Neural cell (in vitro differentiated cells): ENCODE results near the gene RGS1. TPM values are rescaled to one million over a fixed set of nuclear protein-coding genes. Genes with fewer than 3 reads are reported as not detected.

ENCODE experiments used
- H2AFZ ChIP-seq: fragments of 200-600, 300-800 bp; sonication (generic), shearing (Covaris generic); 2 replicates; pipeline ENCODE4 v1.6.0; 2014; ENCODE audit warnings: low read depth, mild to moderate bottlenecking, antibody characterized with exemption, low read length, moderate library complexity
- H3F3A ChIP-seq: fragments of 200-600 bp; shearing (Covaris generic); 2 replicates; pipeline ENCODE4 v1.6.1; 2016; ENCODE audit warnings: mild to moderate bottlenecking, moderate library complexity, mixed read lengths, antibody characterized with exemption, low read length; ENCODE audit not compliant: insufficient read depth, poor library complexity, severe bottlenecking
- H3K27ac ChIP-seq: fragments of 200-600, 300-800 bp; sonication (generic), shearing (Covaris generic); 2 replicates; pipeline ENCODE4 v1.5.1; 2014; ENCODE audit warnings: mild to moderate bottlenecking, low read length, moderate library complexity
- H3K27me3 ChIP-seq: fragments of 300-800, 200-600 bp; sonication (generic), shearing (Covaris generic); 2 replicates; pipeline ENCODE4 v1.6.0; 2014; ENCODE audit warnings: mild to moderate bottlenecking, low read depth, low read length, moderate library complexity; ENCODE audit not compliant: insufficient read depth
- H3K36me3 ChIP-seq: fragments of 300-800, 200-600 bp; sonication (generic), shearing (Covaris generic); 2 replicates; pipeline ENCODE4 v1.5.1; 2014; ENCODE audit warnings: mild to moderate bottlenecking, antibody characterized with exemption, low read length, moderate library complexity; ENCODE audit not compliant: insufficient read depth
- H3K4me2 ChIP-seq: fragments of 300-800, 200-600 bp; sonication (generic), shearing (Covaris generic); 2 replicates; pipeline ENCODE4 v1.6.0; 2014; ENCODE audit warnings: mild to moderate bottlenecking, low read length
- H3K4me3 ChIP-seq: fragments of 300-800, 200-600 bp; sonication (generic), shearing (Covaris generic); 2 replicates; pipeline ENCODE4 v1.5.1; 2014; ENCODE audit warnings: mild to moderate bottlenecking, low read length, moderate library complexity
- H3K79me2 ChIP-seq: fragments of 200-600 bp; shearing (Covaris generic); replicated peaks from 2 replicates; pipeline ENCODE4 v1.6.0; 2014; ENCODE audit warnings: mild to moderate bottlenecking, low read length, moderate library complexity; ENCODE audit not compliant: insufficient read depth
- H3K9ac ChIP-seq: fragments of 300-800, 200-600 bp; sonication (generic), shearing (Covaris generic); 2 replicates; pipeline ENCODE4 v1.6.1; 2016; ENCODE audit warnings: mild to moderate bottlenecking, low read length, mixed read lengths
- H3K9me2 ChIP-seq: fragments of 200-600 bp; shearing (Covaris generic); 2 replicates; pipeline ENCODE4 v1.6.1; 2016; ENCODE audit warnings: mild to moderate bottlenecking, low read length, mixed read lengths; ENCODE audit not compliant: insufficient read depth
- H3K9me3 ChIP-seq: fragments of 200-600, 300-800 bp; sonication (generic), shearing (Covaris generic); 2 replicates; pipeline ENCODE4 v1.6.1; 2016; ENCODE audit warnings: mild to moderate bottlenecking, mixed run types, low read length, moderate library complexity, mixed read lengths
- H4K20me1 ChIP-seq: fragments of 200-600 bp; shearing (Covaris generic); 2 replicates; pipeline ENCODE4 v1.6.1; 2016; ENCODE audit warnings: mild to moderate bottlenecking, mixed run types; ENCODE audit not compliant: insufficient read depth
- CTCF ChIP-seq: fragments of 450-650 bp; IDR thresholded peaks from 2 replicates; pipeline ENCODE4 v1.5.1; 2014; ENCODE audit warnings: antibody characterized with exemption, mild to moderate bottlenecking, moderate library complexity; ENCODE audit not compliant: poor library complexity, severe bottlenecking
- EP300 ChIP-seq: fragments of 450-650 bp; conservative IDR thresholded peaks from 2 replicates; pipeline ENCODE4 v1.6.1; 2014; ENCODE audit warnings: antibody characterized with exemption, mild to moderate bottlenecking, moderate library complexity; ENCODE audit not compliant: poor library complexity, severe bottlenecking
- EZH2 ChIP-seq: fragments of 200-600, 300-800 bp; shearing (Covaris generic), sonication (generic); IDR thresholded peaks from 2 replicates; pipeline ENCODE4 v1.6.1; 2014; ENCODE audit warnings: antibody characterized with exemption, low read length, borderline replicate concordance, mild to moderate bottlenecking; ENCODE audit not compliant: insufficient read depth, poor library complexity, severe bottlenecking
- MXI1 ChIP-seq: fragments of 450-650 bp; conservative IDR thresholded peaks from 2 replicates; pipeline ENCODE4 v1.6.1; 2014; ENCODE audit warnings: antibody characterized with exemption, mild to moderate bottlenecking; ENCODE audit not compliant: poor library complexity, severe bottlenecking
- POLR2AphosphoS5 ChIP-seq: IDR thresholded peaks from 2 replicates; pipeline ENCODE4 v1.6.1; 2012
- RAD21 ChIP-seq: fragments of 450-650 bp; conservative IDR thresholded peaks from 2 replicates; pipeline ENCODE4 v1.6.1; 2014; ENCODE audit warnings: antibody characterized with exemption, mild to moderate bottlenecking, moderate library complexity
- REST ChIP-seq: IDR thresholded peaks from 2 replicates; pipeline ENCODE4 v1.6.1; 2012; ENCODE audit warnings: borderline replicate concordance
- SMC3 ChIP-seq: fragments of 450-650 bp; conservative IDR thresholded peaks from 2 replicates; pipeline ENCODE4 v1.6.1; 2014; ENCODE audit warnings: antibody characterized with exemption, mild to moderate bottlenecking, moderate library complexity; ENCODE audit not compliant: poor library complexity
- TAF1 ChIP-seq: IDR thresholded peaks from 2 replicates; pipeline ENCODE4 v1.6.1; 2012; ENCODE audit warnings: low read depth
- polyA plus RNA-seq: library from polyadenylated mRNA; depleted of rRNA; stranded (reverse); fragments of >200 nt; gene quantifications from 2 replicates; pipeline ENCODE4 v1.2.3, GENCODE V29; 2014

Gene RGS1
- polyA plus RNA-seq, 1 donor from 2014 or later: not detected

- Histone ChIP-seq H3K27me3 (no peaks in the 10 kb centered on the region), H4K20me1 (no peaks in the 10 kb centered on the region), H3F3A (no peaks in the 10 kb centered on the region), H3K9me2 (no peaks in the 10 kb centered on the region), H3K4me3 (no peak overlapping the region), H3K27ac (no peak overlapping the region), H2AFZ (no peak overlapping the region), H3K79me2 (no peaks in the 10 kb centered on the region), H3K9me3 (no peaks in the 10 kb centered on the region), H3K9ac (no peak overlapping the region), H3K4me2 (no peak overlapping the region), H3K36me3 (no peaks in the 10 kb centered on the region)
- TF ChIP-seq REST (no peak), EP300 (no peak), MXI1 (no peak), SMC3 (no peak), CTCF (no peak), EZH2 (no peak), POLR2AphosphoS5 (no peak), RAD21 (no peak), TAF1 (no peak)
Observed at GRCh38 chr1:192576190-192577144, 894 bp downstream of the RGS1 start.

GRCh38 chr1:192577145-192578140, 1.9 kb downstream of the RGS1 start:
- no peaks in the 10 kb centered on the region for H3K27me3 ChIP-seq
- no peak overlapping the region for H3K27ac ChIP-seq
- no peaks in the 10 kb centered on the region for H3K9me2 ChIP-seq
- no peaks in the 10 kb centered on the region for H3K79me2 ChIP-seq
- no peaks in the 10 kb centered on the region for H3F3A ChIP-seq
- H3K4me2 ChIP-seq: no peak overlapping the region
- H3K4me3 ChIP-seq: no peak overlapping the region
- no peak overlapping the region for H2AFZ ChIP-seq
- H4K20me1 ChIP-seq: no peaks in the 10 kb centered on the region
- no peaks in the 10 kb centered on the region for H3K36me3 ChIP-seq
- no peak for TF ChIP-seq CTCF
- TF ChIP-seq EZH2: no peak
- no peak for TF ChIP-seq SMC3
- no peak for TF ChIP-seq EP300
- TF ChIP-seq MXI1: no peak
- TF ChIP-seq TAF1: no peak
- TF ChIP-seq REST: no peak
- TF ChIP-seq POLR2AphosphoS5: no peak
- TF ChIP-seq RAD21: no peak
- no peaks in the 10 kb centered on the region for H3K9me3 ChIP-seq
- no peak overlapping the region for H3K9ac ChIP-seq
